Measurements from ENCODE around the gene PXK. TPM values are rescaled to one million over a fixed set of nuclear protein-coding genes. Genes with fewer than 3 reads are reported as not detected.

The PXK gene
- total and polyA plus RNA-seq, 12 donors: 5.6 to 40.5 (median 25.3) TPM

- Histone ChIP-seq H3K27ac (peak overlapping the region in 4 of 5 donors; percentile 13 to 77 (median 46)), H3K4me3 (no peak overlapping the region), H3K36me3 (replicated peaks in 1 of 2) (no peaks in the 10 kb centered on the region), H3K9me3 (replicated peaks in 1 of 3) (no peaks in the 10 kb centered on the region), H3K27me3 (no peaks in the 10 kb centered on the region), H3K4me1 (replicated peaks in 1 of 2) (peaks cover 17 to 32% of the 10 kb centered on the region in 2 donors)
- intact Hi-C loops (cut with DNase I): loop anchor here (5.0 to 10.0 kb wide), 2 partner anchors 87 to 299 kb away; no protein-coding TSS in a partner anchor
- no peak for TF ChIP-seq CTCF (IDR thresholded peaks at IDR 0.05)
- TF ChIP-seq POLR2A (IDR thresholded peaks at IDR 0.05): no peak
- WGBS, 4 donors: 14 to 28% (median 19%) methylated on average over 2 of the region's 2 CpGs
- no peak for DNase-seq
Observed at GRCh38 chr3:58325525-58325992, 7.1 kb upstream of the PXK start.

GRCh38 chr3:58326267-58326900 is 6.3 kb upstream of the PXK start:
- H3K27me3 ChIP-seq: no peaks in the 10 kb centered on the region
- H3K4me3 ChIP-seq: no peak overlapping the region
- peak overlapping the region in 2 of 5 donors; percentile 68 to 77 for H3K27ac ChIP-seq
- WGBS, 4 donors: 95 to 97% (median 96%) methylated on average over 8 of the region's 8 CpGs
- intact Hi-C loops (cut with DNase I): loop anchor here (5.0 to 10.0 kb wide), 2 partner anchors 86 to 298 kb away; no protein-coding TSS in a partner anchor
- no peak for TF ChIP-seq CTCF (IDR thresholded peaks at IDR 0.05)
- no peak for TF ChIP-seq POLR2A (IDR thresholded peaks at IDR 0.05)
- H3K9me3 ChIP-seq (replicated peaks in 1 of 3): no peaks in the 10 kb centered on the region
- DNase-seq: no peak
- H3K36me3 ChIP-seq (replicated peaks in 1 of 2): no peaks in the 10 kb centered on the region
- peaks cover 17 to 32% of the 10 kb centered on the region in 2 donors for H3K4me1 ChIP-seq (replicated peaks in 1 of 2)

GRCh38 chr3:58329150-58329921 is 3.4 kb upstream of the PXK start:
- no peaks in the 10 kb centered on the region for H3K27me3 ChIP-seq
- no peak overlapping the region for H3K27ac ChIP-seq
- H3K4me3 ChIP-seq: no peak overlapping the region
- no peaks in the 10 kb centered on the region for H3K9me3 ChIP-seq (replicated peaks in 1 of 3)
- H3K4me1 ChIP-seq (replicated peaks in 1 of 2): peaks cover 15 to 26% of the 10 kb centered on the region in 2 donors
- TF ChIP-seq CTCF (IDR thresholded peaks at IDR 0.05) (no peak), POLR2A (IDR thresholded peaks at IDR 0.05) (no peak)
- WGBS, 4 donors: 87 to 92% (median 90%) methylated on average over 8 of the region's 8 CpGs
- no peaks in the 10 kb centered on the region for H3K36me3 ChIP-seq (replicated peaks in 1 of 2)
- no peak for DNase-seq
- intact Hi-C loops (cut with DNase I): loop anchor here (5.0 to 10.0 kb wide), 2 partner anchors 83 to 295 kb away; no protein-coding TSS in a partner anchor

GRCh38 chr3:58329922-58330413 is 2.7 kb upstream of the PXK start:
- Histone ChIP-seq H3K4me3 (no peak overlapping the region), H3K27me3 (no peaks in the 10 kb centered on the region), H3K9me3 (replicated peaks in 1 of 3) (no peaks in the 10 kb centered on the region), H3K36me3 (replicated peaks in 1 of 2) (no peaks in the 10 kb centered on the region), H3K4me1 (replicated peaks in 1 of 2) (peaks cover 19 to 20% of the 10 kb centered on the region in 2 donors), H3K27ac (no peak overlapping the region)
- TF ChIP-seq POLR2A (IDR thresholded peaks at IDR 0.05) (no peak), CTCF (IDR thresholded peaks at IDR 0.05) (no peak)
- DNase-seq: no peak
- 92 to 94% (median 94%) methylated on average over 5 of the region's 5 CpGs for WGBS, 4 donors
- intact Hi-C loops (cut with DNase I): loop anchor here (5.0 to 10.0 kb wide), 3 partner anchors 55 to 295 kb away; no protein-coding TSS in a partner anchor
